Measurements from ENCODE around the gene PRPH2.

- TF ChIP-seq POLR2A (IDR thresholded peaks at IDR 0.05; ENCODE audit: low read depth, low read length) (no peak), CTCF (IDR thresholded peaks at IDR 0.05; ENCODE audit: extremely low read depth in 1 of 2, insufficient read depth in 1 of 2, low read depth in 1 of 2, low read length in 2 of 2) (no peak), EZH2 (IDR thresholded peaks at IDR 0.05; ENCODE audit: borderline replicate concordance, low read depth, low read length, severe bottlenecking) (no peak), JUN (IDR thresholded peaks at IDR 0.05; ENCODE audit: borderline replicate concordance, insufficient read depth, insufficient read length, low read depth) (no peak), POLR2AphosphoS5 (IDR thresholded peaks at IDR 0.05; ENCODE audit: insufficient read depth, low read depth, low read length) (no peak), GATA2 (IDR thresholded peaks at IDR 0.05; ENCODE audit: insufficient read depth, insufficient read length, low read depth, low read length) (no peak), MAX (IDR thresholded peaks at IDR 0.05; ENCODE audit: insufficient read depth, insufficient read length) (no peak)
Measured at GRCh38 chr6:42748203-42748898, 26.0 kb upstream of the PRPH2 start.

Data from endothelial cell of umbilical vein (primary cell).